ENCODE data around the gene TRIM66. TPM values are rescaled to one million over a fixed set of nuclear protein-coding genes. Genes with fewer than 3 reads are reported as not detected.
A peak's percentile ranks its signal among the peaks of the same experiment; 100 is the strongest.

The TRIM66 gene
- total and polyA plus RNA-seq, 2 donors (not counting 3 experiments of a cell fraction or from before 2014, with no cell fraction given) = 5.5 to 11.7 TPM

GRCh38 chr11:8684600-8685290 lies 2.3 kb upstream of the TRIM66 start:
- intact Hi-C loops (cut with micrococcal nuclease) = loop anchor here (5.0 kb wide), 1 partner anchor 82 kb away; no protein-coding TSS in a partner anchor
- peak overlapping the region in 2 of 3 experiments; percentile 88 to 92 for H3K4me3 ChIP-seq (replicated peaks in 1 of 3; ENCODE audit: insufficient read depth in 1 of 3, low read depth in 1 of 3, low read length in 3 of 3)
- CTCF ChIA-PET = no interaction called here

More at GRCh38 chr11:8684600-8685290, 2.3 kb upstream of the TRIM66 start:
- peaks cover 19 to 20% of the 10 kb centered on the region in 2 experiments for H3K36me3 ChIP-seq (ENCODE audit: control insufficient read depth in 2 of 2, extremely low read depth in 1 of 2, insufficient read depth in 2 of 2, low read length in 2 of 2)
- H3K4me2 ChIP-seq (ENCODE audit: insufficient read depth, low read length) = peak overlapping the region; percentile 98
- no peaks in the 10 kb centered on the region for H3K9me3 ChIP-seq (replicated peaks; ENCODE audit: control insufficient read depth, insufficient read depth, low read length)
- peak overlapping the region; percentile 34 for H3K27ac ChIP-seq (ENCODE audit: insufficient read depth, low read depth, low read length)
- H4K20me1 ChIP-seq (replicated peaks; ENCODE audit: control insufficient read depth, extremely low read depth, insufficient read depth, low read length) = peaks cover 2% of the 10 kb centered on the region
- peaks cover 37% of the 10 kb centered on the region for H3K79me2 ChIP-seq (ENCODE audit: control insufficient read depth, insufficient read depth, low read length)
- H3K9ac ChIP-seq (replicated peaks; ENCODE audit: extremely low read depth, insufficient read depth, low read length) = peak overlapping the region; percentile 99
- no peaks in the 10 kb centered on the region for H3K27me3 ChIP-seq (ENCODE audit: control insufficient read depth in 2 of 2, insufficient read depth in 2 of 2, low read length in 2 of 2)
- no peaks in the 10 kb centered on the region for H3K9me1 ChIP-seq (replicated peaks; ENCODE audit: control insufficient read depth, extremely low read depth, insufficient read depth, low read length)
- H3K4me1 ChIP-seq (ENCODE audit: control insufficient read depth, extremely low read depth, insufficient read depth, low read length) = peaks cover 42% of the 10 kb centered on the region
- no peak overlapping the region for H2AFZ ChIP-seq (ENCODE audit: low read depth, low read length)
- dilution Hi-C loops (cut with MboI; ENCODE audit: extremely low pct_ligation_motif_present, low sequenced_read_pairs) = no loop called here
- FAIRE-seq (no peak), DNase-seq (ENCODE audit: low read depth, low spot score) (no peak)
- TF ChIP-seq MYC (IDR thresholded peaks at IDR 0.05; ENCODE audit: low read depth, low read length) = no peak
- no peak for TF ChIP-seq EZH2 (IDR thresholded peaks at IDR 0.05; ENCODE audit: borderline replicate concordance, low read depth, low read length, severe bottlenecking)
- TF ChIP-seq POLR2A (IDR thresholded peaks at IDR 0.05; ENCODE audit: low read depth, low read length) = no peak
- TF ChIP-seq GATA2 (IDR thresholded peaks at IDR 0.05; ENCODE audit: insufficient read depth, insufficient read length, low read depth, low read length) = no peak
- TF ChIP-seq POLR2AphosphoS5 (IDR thresholded peaks at IDR 0.05; ENCODE audit: insufficient read depth, low read depth, low read length) = no peak
- no peak for TF ChIP-seq MAX (IDR thresholded peaks at IDR 0.05; ENCODE audit: insufficient read depth, insufficient read length)
- TF ChIP-seq CTCF (IDR thresholded peaks at IDR 0.05; ENCODE audit: extremely low read depth in 1 of 2, insufficient read depth in 1 of 2, low read depth in 1 of 2, low read length in 2 of 2) = no peak
- TF ChIP-seq JUN (IDR thresholded peaks at IDR 0.05; ENCODE audit: borderline replicate concordance, insufficient read depth, insufficient read length, low read depth) = no peak
- no peak for TF ChIP-seq FOS (IDR thresholded peaks at IDR 0.05; ENCODE audit: borderline replicate concordance, insufficient read depth, low read length)
- no TSS peak for BruUV-seq (replicated peaks)
- POLR2A ChIA-PET = no interaction called here

All from endothelial cell of umbilical vein (primary cell).